C4-2B (cell line): Measurements from ENCODE around the gene NF2.

Source experiments
- H3K27ac ChIP-seq: fragments of 450-650 bp; 2 replicates; pipeline ENCODE4 v1.5.1; 2017
- CTCF ChIP-seq: fragments of 450-650 bp; conservative IDR thresholded peaks from 2 replicates; pipeline ENCODE4 v1.5.1; 2017; ENCODE audit warnings: mild to moderate bottlenecking
- ZFX ChIP-seq: fragments of 450-650 bp; IDR thresholded peaks from 2 replicates; pipeline ENCODE4 v1.6.1; 2017

NF2 gene

GRCh38 chr22:29628996-29629902 lies 25.8 kb downstream of the NF2 start:
- H3K27ac ChIP-seq, result no peak overlapping the region
- TF ChIP-seq ZFX (no peak), CTCF (no peak)

GRCh38 chr22:29629903-29630516 lies 26.6 kb downstream of the NF2 start:
- no peak overlapping the region for H3K27ac ChIP-seq

GRCh38 chr22:29630987-29631386 lies 27.6 kb downstream of the NF2 start:
- TF ChIP-seq CTCF (no peak), ZFX (no peak)
- no peak overlapping the region for H3K27ac ChIP-seq

More at GRCh38 chr22:29629903-29630516, 26.6 kb downstream of the NF2 start:
- TF ChIP-seq ZFX (no peak), CTCF (no peak)

DNA sequence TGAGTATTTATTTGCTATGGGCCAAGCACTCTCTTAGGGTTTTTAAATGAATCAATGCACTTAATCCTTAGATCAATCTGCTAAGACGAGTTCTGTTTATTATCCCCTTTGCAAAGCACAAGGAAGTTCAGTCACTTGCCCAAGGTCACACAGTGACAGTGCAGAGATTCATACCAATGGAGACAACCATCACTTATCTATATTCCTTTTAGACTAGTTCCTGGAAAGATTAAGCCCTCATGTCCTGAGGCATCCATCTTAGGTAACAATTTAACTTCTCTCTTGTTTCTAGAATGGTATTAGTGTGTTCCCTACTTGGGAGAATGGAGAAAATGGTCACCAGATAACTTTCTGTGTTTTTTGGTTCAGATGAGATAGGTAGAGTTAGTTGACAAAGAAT lies 28.3 kb downstream of the NF2 start:
- TF ChIP-seq CTCF (no peak), ZFX (no peak)
- H3K27ac ChIP-seq, result no peak overlapping the region

DNA sequence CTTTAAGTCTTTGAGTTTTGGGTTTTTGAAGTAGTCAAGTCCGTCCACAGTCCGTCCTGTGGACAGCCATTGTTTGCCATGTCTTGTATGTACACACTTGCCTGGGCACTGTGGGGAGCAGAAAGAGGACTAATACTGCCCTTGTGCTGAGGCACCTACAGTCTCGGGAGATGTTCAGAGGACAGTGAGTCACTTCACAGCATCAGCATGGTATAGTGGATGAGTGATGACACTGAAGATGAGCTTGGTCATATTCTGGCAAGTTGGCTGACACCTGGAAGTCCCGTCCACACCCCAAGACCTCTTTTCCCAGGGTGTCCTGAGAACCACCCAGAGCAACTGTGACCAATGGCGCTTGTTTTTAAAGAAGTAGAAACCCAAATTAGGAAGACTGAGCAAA lies 29.2 kb downstream of the NF2 start:
- H3K27ac ChIP-seq, result no peak overlapping the region
- TF ChIP-seq CTCF (no peak), ZFX (no peak)

DNA sequence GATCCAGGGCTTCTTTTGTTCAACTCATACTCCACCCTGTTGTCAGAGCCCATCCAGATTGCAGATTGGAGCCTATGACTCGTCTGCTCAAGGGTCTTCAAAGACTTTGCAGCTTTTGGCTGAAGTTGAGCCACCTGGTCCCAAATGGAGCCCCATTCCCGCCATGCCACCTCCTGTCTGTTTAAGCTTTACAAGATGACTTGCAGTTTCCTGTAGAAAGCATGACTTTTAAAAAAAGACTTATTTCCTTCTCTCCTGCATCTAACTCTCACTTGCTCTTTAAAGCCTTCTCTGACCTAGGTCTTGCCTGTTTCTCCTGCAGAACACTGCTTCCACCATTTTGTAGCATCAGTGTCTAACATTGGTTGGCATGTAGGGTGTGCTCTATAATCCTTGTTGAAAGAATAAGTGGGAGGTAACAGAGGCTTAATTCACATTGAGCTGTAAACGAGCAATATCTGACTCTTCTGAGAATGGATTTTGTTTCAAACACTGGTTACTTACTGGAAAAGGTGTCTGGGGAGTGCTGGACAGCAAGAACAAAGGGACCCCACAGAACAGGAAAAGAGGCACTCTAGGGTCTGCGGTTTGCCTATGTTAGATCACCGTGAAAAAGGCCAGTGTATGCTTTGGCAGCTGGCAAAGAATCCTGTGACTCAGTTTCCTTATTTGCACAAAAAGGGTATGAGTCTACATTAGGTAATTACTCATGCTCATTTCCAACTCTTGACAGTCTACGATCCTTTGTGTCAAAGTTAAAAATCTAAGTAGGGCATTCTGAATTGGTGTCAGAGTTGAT lies 30.3 kb downstream of the NF2 start:
- TF ChIP-seq ZFX (no peak), CTCF (no peak)
- no peak overlapping the region for H3K27ac ChIP-seq
